K562 (cell line): ENCODE results near the gene BOC. TPM values are rescaled to one million over a fixed set of nuclear protein-coding genes. Genes with fewer than 3 reads are reported as not detected.

Experiments
- KDM1A ChIP-seq, 2 experiments: fragments of 450-650 bp; IDR thresholded peaks; 2 replicates each; pipeline ENCODE4 v1.6.1; 2016; ENCODE audit warnings: mild to moderate bottlenecking in 2 of 2
- MCM5 ChIP-seq: fragments of 450-650 bp; IDR thresholded peaks from 2 replicates; pipeline ENCODE4 v1.6.1; 2016; ENCODE audit warnings: low read depth
- POLR2G ChIP-seq: fragments of 200-400 bp; formaldehyde crosslinking; IDR thresholded peaks from 2 replicates; pipeline ENCODE4 v1.6.1; 2017; ENCODE audit warnings: low read depth, mild to moderate bottlenecking, antibody characterized with exemption, low read length, moderate library complexity
- TEAD1 ChIP-seq, 2 experiments: fragments of 450-650 bp in 1 of 2; sonication (generic) in 1 of 2; formaldehyde crosslinking; IDR thresholded peaks; 2 replicates each; pipeline versions ENCODE4 v1.4.0 to v1.8.0; 2020 to 2022; ENCODE audit warnings: mild to moderate bottlenecking in 2 of 2, missing genetic modification reagents in 1 of 2
- ZNF165 ChIP-seq: fragments of 250-450 bp; sonication (Bioruptor Pico); IDR thresholded peaks from 2 replicates; pipeline ENCODE4 v1.4.0; 2020; ENCODE audit warnings: borderline replicate concordance
- polyA plus RNA-seq, 8 experiments: library from polyadenylated mRNA; depleted of rRNA in 4 of 8; stranded (reverse) in 5 of 8; unstranded in 3 of 8; fragments of >200 nt; fragmentation: Nextera tagmentation in 2 of 8; fragmentation: Illumina TruSeq in 1 of 8; extraction: Ambion mirVana in 2 of 8; extraction: Trizol in 1 of 8; gene quantifications; 2 replicates each; pipeline versions ENCODE4 v1.2.1 to v1.2.3, GENCODE V29; 2011 to 2014; ENCODE audit warnings: inconsistent platforms in 1 of 8, missing spikeins in 1 of 8
- total RNA-seq, 7 experiments: library from RNA; depleted of rRNA in 6 of 7; stranded (reverse); fragments of >200 nt in 6 of 7; fragmentation: Illumina TruSeq in 2 of 7; extraction: Trizol in 2 of 7; gene quantifications; 2 replicates each; pipeline versions ENCODE4 v1.2.1 to v1.2.3, GENCODE V29; 2011 to 2021; ENCODE audit warnings: low replicate concordance in 1 of 7
- TF ChIP-seq, protein P1 (sequence below): fragments of 200-600 bp; sonication (generic); IDR thresholded peaks from one replicate; pipeline ENCODE4 v1.6.1; 2012; ENCODE audit warnings: mild to moderate bottlenecking, low read depth, low read length, inconsistent platforms
- TF ChIP-seq, protein P2 (sequence below): sonication (generic); formaldehyde crosslinking; IDR thresholded peaks from 2 replicates; pipeline ENCODE4 v1.8.0; 2022; ENCODE audit warnings: mild to moderate bottlenecking, missing genetic modification reagents
- TF ChIP-seq, protein P3 (sequence below): fragments of 250-450 bp; sonication (Bioruptor Pico); IDR thresholded peaks from 2 replicates; pipeline ENCODE4 v1.4.0; 2020

Gene BOC
- total and polyA plus RNA-seq, 9 of the 15 experiments (the other 6 are each of a cell fraction or from before 2014, with no cell fraction given), result not detected

DNA sequence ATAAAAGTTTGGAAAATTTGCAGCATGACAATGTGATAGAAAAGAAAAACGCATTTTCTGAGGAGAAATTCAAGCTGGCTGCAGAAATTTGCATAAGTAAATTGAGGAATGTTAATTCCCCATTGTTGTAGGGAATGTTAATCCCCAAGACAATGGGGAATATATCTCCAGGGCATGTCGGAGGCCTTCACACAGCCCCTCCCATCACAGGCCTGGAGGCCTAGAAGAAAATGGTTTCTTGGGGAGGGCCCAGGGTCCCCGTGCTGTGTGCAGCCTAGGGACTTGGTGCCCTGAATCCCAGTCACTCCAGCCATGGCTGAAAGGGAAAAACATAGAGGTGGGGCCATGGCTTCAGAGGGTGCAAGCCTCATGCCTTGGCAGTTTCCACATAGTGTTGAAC, 101.1 kb downstream of the BOC start (continued):
- TF ChIP-seq, protein P1, sequence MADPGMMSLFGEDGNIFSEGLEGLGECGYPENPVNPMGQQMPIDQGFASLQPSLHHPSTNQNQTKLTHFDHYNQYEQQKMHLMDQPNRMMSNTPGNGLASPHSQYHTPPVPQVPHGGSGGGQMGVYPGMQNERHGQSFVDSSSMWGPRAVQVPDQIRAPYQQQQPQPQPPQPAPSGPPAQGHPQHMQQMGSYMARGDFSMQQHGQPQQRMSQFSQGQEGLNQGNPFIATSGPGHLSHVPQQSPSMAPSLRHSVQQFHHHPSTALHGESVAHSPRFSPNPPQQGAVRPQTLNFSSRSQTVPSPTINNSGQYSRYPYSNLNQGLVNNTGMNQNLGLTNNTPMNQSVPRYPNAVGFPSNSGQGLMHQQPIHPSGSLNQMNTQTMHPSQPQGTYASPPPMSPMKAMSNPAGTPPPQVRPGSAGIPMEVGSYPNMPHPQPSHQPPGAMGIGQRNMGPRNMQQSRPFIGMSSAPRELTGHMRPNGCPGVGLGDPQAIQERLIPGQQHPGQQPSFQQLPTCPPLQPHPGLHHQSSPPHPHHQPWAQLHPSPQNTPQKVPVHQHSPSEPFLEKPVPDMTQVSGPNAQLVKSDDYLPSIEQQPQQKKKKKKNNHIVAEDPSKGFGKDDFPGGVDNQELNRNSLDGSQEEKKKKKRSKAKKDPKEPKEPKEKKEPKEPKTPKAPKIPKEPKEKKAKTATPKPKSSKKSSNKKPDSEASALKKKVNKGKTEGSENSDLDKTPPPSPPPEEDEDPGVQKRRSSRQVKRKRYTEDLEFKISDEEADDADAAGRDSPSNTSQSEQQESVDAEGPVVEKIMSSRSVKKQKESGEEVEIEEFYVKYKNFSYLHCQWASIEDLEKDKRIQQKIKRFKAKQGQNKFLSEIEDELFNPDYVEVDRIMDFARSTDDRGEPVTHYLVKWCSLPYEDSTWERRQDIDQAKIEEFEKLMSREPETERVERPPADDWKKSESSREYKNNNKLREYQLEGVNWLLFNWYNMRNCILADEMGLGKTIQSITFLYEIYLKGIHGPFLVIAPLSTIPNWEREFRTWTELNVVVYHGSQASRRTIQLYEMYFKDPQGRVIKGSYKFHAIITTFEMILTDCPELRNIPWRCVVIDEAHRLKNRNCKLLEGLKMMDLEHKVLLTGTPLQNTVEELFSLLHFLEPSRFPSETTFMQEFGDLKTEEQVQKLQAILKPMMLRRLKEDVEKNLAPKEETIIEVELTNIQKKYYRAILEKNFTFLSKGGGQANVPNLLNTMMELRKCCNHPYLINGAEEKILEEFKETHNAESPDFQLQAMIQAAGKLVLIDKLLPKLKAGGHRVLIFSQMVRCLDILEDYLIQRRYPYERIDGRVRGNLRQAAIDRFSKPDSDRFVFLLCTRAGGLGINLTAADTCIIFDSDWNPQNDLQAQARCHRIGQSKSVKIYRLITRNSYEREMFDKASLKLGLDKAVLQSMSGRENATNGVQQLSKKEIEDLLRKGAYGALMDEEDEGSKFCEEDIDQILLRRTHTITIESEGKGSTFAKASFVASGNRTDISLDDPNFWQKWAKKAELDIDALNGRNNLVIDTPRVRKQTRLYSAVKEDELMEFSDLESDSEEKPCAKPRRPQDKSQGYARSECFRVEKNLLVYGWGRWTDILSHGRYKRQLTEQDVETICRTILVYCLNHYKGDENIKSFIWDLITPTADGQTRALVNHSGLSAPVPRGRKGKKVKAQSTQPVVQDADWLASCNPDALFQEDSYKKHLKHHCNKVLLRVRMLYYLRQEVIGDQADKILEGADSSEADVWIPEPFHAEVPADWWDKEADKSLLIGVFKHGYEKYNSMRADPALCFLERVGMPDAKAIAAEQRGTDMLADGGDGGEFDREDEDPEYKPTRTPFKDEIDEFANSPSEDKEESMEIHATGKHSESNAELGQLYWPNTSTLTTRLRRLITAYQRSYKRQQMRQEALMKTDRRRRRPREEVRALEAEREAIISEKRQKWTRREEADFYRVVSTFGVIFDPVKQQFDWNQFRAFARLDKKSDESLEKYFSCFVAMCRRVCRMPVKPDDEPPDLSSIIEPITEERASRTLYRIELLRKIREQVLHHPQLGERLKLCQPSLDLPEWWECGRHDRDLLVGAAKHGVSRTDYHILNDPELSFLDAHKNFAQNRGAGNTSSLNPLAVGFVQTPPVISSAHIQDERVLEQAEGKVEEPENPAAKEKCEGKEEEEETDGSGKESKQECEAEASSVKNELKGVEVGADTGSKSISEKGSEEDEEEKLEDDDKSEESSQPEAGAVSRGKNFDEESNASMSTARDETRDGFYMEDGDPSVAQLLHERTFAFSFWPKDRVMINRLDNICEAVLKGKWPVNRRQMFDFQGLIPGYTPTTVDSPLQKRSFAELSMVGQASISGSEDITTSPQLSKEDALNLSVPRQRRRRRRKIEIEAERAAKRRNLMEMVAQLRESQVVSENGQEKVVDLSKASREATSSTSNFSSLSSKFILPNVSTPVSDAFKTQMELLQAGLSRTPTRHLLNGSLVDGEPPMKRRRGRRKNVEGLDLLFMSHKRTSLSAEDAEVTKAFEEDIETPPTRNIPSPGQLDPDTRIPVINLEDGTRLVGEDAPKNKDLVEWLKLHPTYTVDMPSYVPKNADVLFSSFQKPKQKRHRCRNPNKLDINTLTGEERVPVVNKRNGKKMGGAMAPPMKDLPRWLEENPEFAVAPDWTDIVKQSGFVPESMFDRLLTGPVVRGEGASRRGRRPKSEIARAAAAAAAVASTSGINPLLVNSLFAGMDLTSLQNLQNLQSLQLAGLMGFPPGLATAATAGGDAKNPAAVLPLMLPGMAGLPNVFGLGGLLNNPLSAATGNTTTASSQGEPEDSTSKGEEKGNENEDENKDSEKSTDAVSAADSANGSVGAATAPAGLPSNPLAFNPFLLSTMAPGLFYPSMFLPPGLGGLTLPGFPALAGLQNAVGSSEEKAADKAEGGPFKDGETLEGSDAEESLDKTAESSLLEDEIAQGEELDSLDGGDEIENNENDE, result no peak
- no peak for TF ChIP-seq KDM1A (IDR thresholded peaks at IDR 0.05)
- TF ChIP-seq, protein P2, sequence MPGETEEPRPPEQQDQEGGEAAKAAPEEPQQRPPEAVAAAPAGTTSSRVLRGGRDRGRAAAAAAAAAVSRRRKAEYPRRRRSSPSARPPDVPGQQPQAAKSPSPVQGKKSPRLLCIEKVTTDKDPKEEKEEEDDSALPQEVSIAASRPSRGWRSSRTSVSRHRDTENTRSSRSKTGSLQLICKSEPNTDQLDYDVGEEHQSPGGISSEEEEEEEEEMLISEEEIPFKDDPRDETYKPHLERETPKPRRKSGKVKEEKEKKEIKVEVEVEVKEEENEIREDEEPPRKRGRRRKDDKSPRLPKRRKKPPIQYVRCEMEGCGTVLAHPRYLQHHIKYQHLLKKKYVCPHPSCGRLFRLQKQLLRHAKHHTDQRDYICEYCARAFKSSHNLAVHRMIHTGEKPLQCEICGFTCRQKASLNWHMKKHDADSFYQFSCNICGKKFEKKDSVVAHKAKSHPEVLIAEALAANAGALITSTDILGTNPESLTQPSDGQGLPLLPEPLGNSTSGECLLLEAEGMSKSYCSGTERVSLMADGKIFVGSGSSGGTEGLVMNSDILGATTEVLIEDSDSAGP (CRISPR knock-in tag), result no peak
- TF ChIP-seq, protein P3, sequence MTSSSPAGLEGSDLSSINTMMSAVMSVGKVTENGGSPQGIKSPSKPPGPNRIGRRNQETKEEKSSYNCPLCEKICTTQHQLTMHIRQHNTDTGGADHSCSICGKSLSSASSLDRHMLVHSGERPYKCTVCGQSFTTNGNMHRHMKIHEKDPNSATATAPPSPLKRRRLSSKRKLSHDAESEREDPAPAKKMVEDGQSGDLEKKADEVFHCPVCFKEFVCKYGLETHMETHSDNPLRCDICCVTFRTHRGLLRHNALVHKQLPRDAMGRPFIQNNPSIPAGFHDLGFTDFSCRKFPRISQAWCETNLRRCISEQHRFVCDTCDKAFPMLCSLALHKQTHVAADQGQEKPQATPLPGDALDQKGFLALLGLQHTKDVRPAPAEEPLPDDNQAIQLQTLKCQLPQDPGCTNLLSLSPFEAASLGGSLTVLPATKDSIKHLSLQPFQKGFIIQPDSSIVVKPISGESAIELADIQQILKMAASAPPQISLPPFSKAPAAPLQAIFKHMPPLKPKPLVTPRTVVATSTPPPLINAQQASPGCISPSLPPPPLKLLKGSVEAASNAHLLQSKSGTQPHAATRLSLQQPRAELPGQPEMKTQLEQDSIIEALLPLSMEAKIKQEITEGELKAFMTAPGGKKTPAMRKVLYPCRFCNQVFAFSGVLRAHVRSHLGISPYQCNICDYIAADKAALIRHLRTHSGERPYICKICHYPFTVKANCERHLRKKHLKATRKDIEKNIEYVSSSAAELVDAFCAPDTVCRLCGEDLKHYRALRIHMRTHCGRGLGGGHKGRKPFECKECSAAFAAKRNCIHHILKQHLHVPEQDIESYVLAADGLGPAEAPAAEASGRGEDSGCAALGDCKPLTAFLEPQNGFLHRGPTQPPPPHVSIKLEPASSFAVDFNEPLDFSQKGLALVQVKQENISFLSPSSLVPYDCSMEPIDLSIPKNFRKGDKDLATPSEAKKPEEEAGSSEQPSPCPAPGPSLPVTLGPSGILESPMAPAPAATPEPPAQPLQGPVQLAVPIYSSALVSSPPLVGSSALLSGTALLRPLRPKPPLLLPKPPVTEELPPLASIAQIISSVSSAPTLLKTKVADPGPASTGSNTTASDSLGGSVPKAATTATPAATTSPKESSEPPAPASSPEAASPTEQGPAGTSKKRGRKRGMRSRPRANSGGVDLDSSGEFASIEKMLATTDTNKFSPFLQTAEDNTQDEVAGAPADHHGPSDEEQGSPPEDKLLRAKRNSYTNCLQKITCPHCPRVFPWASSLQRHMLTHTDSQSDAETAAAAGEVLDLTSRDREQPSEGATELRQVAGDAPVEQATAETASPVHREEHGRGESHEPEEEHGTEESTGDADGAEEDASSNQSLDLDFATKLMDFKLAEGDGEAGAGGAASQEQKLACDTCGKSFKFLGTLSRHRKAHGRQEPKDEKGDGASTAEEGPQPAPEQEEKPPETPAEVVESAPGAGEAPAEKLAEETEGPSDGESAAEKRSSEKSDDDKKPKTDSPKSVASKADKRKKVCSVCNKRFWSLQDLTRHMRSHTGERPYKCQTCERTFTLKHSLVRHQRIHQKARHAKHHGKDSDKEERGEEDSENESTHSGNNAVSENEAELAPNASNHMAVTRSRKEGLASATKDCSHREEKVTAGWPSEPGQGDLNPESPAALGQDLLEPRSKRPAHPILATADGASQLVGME (CRISPR knock-in tag), result no peak
- TF ChIP-seq ZNF165, result no peak
- TF ChIP-seq TEAD1 (CRISPR knock-in tag; IDR thresholded peaks at IDR 0.05), result no peak
- no peak for TF ChIP-seq POLR2G
- TF ChIP-seq MCM5, result no peak
